ENCODE data around the gene PHRF1. TPM values are rescaled to one million over a fixed set of nuclear protein-coding genes. Genes with fewer than 3 reads are reported as not detected.

Gene PHRF1
- total RNA-seq, 1 experiment from 2014 or later: 36.5 TPM

DNA sequence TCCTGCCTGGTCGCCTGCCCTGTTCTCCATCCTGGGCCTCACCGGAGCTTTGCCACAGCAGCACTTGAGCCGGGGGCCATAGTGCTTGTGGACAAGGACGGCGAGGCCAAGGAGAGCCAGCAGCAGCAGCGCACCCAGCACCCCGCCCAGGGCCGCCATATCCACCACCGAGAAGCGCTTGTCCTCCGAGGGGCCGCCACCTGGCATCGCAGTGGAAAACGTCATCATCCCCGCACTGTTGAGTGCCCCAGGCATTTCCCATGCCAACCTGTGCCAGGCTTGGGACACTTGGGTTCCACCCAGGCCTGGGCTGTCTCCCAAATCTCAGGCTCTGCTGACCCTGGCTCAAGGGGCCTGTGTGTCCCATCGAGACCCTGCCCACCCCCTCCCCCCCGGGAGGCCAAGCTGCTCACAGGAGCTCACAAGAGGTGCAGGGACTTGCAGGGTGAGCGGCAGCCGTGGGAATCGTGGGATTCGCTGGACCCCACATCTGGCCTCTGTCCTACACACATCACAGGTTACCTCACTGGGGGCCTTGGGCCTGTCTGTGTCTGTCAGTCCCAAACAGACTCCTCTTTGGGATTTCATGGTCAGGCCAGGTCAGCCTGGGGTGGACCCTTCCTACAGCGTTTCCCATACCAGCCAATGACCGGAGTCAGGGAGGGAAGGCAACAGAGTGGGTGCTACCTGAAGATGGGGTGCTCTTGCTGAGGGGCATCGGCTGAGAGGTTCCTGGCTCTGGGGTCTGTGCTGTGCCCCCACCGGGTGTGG lies 41.8 kb downstream of the PHRF1 start:
- in situ Hi-C loops (cut with HindIII; ENCODE audit: low pct_unique_long_range_greater_than_20kb, low sequenced_read_pairs): no loop called here
- no peak for DNase-seq (ENCODE audit: low read depth)

DNA sequence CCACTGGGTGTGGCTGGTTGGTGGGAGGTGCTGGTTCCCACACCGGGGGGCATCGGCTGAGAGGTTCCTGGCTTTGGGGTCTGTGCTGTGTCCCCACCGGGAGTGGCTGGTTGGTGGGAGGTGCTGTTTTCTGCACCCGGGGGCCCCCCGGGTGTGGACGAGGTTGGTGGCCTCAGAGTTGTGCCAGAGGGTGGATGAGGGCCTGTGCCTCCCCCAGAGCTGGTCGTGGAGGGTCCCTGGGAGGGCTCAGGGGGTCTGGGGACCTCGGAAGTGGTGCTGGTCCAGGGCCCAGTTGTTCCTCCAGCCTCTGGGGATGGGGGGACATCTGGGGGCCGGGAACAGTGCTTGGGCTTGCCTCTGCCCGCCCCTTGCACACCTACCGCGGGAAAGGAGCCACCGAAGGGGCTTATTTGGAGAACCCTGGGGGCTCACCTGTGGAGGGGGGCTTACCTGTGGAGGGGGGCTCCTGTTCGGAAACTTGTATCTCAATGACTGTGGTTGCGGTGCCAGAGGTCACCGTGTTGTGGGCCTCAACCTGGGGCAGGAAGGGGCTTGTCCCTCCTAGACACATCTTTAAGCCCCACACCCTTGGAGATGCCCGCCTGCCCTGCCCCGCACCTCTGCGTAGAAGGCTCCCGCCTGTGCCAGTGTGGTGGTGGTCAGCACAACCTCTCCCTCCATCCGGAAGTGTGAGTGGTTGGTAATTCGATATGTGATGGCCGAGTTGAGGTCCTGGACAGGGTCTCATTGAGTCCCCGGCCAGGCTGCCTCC lies 42.8 kb downstream of the PHRF1 start:
- in situ Hi-C loops (cut with HindIII; ENCODE audit: low pct_unique_long_range_greater_than_20kb, low sequenced_read_pairs): no loop called here
- DNase-seq (ENCODE audit: low read depth): no peak

- no peak for DNase-seq (ENCODE audit: low read depth)
- in situ Hi-C loops (cut with HindIII; ENCODE audit: low pct_unique_long_range_greater_than_20kb, low sequenced_read_pairs): no loop called here
These were observed 43.4 kb downstream of the PHRF1 start for GRCh38 chr11:619628-620050.

DNA sequence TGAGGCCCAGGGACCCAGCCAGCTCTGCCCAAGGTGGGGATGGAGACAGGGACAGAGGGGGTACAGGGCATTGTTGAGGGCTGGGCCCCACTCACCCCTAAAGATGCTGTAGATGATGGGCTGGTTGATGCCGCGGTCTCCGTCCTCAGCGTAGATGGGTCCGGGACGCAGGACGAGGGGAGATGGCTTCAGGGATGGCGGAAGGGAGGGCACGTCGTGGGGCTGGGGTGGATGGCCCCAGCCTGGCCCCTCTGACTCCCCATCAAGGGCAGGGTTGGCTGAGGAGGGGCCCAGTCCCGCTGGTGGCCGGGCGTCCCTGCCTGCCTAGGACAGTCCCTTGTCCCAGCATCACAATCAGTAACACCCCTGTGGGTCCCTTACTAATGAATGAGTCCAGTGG lies 43.9 kb downstream of the PHRF1 start:
- in situ Hi-C loops (cut with HindIII; ENCODE audit: low pct_unique_long_range_greater_than_20kb, low sequenced_read_pairs): no loop called here
- DNase-seq (ENCODE audit: low read depth): no peak

DNA sequence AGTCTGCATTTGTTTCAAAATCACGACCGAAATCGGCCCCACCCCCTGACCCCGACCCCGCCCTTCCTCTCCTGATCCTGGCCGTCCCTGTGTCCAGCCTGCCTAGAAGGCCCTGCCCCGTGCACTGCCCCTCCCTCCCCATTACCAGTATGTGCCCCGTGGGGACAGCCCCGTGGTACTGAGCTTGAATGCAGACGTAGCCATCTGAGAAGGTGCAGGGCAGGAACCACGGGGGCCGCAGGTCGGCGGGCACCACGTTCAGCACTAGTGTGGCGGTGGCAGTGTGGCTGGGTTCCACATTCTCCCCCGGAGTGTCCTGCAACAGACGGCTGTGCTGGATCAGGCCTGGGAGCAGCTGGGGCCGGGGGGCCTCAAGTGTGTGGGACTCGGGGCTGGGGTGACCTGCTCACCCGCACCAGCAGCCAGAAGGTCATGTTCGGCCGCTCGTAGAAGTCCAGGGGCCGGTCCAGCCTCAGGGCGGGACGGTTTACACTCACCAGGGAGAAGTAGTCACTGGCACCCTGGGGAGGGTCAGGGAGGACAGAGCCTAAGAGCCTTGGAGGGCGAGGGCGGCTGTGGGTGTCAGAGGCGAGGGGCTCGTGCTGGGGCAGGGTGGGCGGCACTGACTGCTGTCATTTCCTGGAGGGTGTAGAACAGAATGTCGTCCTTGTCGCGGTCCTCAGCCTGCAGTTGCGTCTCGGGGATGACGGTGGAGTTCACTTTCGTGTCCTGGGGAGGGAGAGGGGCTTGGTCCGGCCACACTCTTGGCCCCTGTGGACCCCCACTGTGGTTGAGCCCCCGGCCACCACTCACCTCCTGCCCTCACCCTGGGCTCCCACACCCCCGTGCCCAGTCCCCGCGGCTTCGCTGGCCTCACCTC lies 44.9 kb downstream of the PHRF1 start:
- DNase-seq (ENCODE audit: low read depth): no peak
- in situ Hi-C loops (cut with HindIII; ENCODE audit: low pct_unique_long_range_greater_than_20kb, low sequenced_read_pairs): no loop called here

DNA sequence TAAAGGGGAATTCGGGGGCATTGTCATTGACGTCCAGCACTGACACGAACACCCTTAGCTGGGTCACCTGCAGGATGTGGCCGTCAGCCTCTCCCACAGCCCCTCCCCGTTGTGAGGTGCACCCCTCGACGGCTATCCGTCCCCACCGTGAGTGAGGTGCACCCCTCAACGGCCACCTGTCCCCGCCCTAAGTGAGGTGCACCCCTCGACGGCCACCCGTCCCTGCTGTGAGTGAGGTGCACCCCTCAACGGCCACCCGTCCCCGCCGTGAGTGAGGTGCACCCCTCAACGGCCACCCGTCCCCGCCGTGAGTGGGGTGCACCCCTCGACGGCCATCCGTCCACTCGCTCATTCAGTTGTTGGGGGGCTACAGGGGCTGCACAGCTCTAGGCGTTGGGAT lies 45.6 kb downstream of the PHRF1 start:
- no peak for DNase-seq (ENCODE audit: low read depth)
- in situ Hi-C loops (cut with HindIII; ENCODE audit: low pct_unique_long_range_greater_than_20kb, low sequenced_read_pairs): no loop called here

DNA sequence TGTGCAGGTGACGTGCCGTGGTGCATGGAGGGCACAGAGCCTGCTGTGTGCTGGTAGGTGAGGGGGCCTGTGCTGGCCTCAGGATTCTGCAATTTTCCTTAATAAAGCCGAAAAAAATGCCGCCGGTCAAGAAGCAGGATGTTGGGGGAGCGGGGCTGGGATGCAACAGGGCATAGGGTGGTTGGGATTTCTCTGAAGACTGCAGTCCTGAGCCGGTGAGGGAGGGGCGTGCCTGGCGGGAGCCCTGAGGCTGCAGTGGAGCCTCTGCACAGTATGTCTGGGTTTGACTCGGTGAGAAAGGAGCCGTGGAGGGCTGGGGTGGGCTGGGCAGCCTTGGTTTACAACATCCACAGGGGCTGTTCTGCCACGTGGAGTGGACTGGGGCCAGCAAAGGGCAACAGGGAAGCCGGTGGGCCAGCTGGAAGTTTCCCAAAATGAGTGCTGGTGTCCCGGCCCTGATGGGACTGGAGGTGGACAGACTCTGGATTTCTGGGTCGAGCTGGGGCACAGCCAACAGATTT lies 47.1 kb downstream of the PHRF1 start:
- in situ Hi-C loops (cut with HindIII; ENCODE audit: low pct_unique_long_range_greater_than_20kb, low sequenced_read_pairs): no loop called here
- no peak for DNase-seq (ENCODE audit: low read depth)

GRCh38 chr11:623999-624704 lies 47.9 kb downstream of the PHRF1 start:
- no peak for DNase-seq (ENCODE audit: low read depth)
- in situ Hi-C loops (cut with HindIII; ENCODE audit: low pct_unique_long_range_greater_than_20kb, low sequenced_read_pairs): no loop called here

DNA sequence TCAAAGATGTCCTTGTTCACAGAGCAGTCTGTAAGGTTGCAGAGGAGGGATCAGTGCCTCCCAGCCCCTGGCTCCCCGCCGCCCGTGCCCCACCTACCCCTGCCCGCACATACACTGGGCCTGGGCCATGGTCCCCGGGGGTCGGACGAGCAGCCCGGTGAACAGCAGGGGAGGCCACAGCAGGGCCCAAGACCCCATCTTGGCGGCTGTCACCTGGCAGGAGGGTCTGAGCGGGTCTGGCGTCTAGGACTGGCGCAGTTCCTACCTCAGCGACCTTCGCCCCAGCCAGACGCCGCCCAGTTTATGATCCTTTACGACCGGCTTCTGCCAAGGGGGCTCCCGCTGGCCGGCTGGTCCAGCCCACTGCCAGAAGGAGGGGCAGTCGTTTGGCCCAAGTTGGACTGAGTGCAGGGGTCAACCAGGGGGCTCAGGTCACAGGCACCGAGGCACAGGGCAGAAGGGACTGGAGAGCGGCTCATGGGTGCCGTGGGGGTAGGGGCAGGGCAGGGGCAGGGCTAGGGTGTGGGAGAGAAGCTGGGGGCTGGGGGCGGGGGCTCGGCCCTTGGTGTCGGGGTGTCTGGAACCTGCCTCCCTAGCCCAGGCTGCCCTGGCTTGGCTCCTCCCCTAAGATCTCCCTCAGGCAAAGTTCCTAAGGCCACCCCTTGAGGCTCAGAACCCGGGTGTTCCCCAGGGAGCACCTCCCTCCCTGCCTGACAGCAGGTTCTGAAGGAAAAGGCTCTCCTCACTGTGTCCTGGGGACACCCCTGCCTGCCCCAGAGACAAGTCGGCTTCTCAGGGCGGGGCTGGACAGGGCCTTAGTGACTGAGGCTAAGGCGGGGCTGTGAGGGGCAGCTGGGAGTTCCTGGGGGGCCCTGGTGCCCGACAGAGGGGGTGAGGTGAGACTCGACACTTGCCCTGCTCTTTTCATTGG lies 48.7 kb downstream of the PHRF1 start, which contains the start of gene CDHR5:
CDHR5 (minus strand) TSS at position 251 of the 931 bp plus-strand sequence; CDS start at position 198, 53 bp downstream.
- DNase-seq (ENCODE audit: low read depth): no peak
- in situ Hi-C loops (cut with HindIII; ENCODE audit: low pct_unique_long_range_greater_than_20kb, low sequenced_read_pairs): no loop called here

DNA sequence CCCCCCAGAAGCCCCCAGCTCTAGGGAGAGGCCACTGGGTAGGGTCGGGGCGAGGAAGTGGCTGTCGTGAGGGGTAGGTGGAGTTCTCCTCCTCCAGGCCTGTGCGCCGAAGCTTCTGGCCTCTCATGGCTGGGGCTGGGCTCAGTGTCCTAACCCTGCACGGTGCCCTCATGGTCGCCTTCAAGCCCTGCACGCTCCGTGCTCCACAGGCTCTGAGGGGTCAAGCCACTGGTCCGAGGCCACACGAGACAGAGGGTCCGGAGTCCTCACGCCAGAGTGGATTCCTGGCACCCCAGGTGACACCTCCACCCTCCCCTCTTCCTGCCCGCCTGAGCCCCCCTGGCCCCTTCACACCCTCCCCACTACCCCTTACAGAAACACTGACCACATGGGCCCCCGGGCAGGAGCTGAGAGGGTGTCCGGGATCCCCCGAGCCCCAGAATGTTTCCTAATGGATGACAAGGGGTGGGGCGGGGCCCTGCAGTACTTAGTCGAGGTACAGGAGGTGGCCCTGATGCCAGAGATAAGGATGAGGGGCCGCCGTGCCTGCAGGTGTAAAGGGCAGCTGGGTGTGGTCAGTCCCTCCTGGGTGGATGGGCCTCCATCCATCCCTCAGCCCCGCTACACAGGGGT lies 49.5 kb downstream of the PHRF1 start:
- DNase-seq (ENCODE audit: low read depth): no peak
- in situ Hi-C loops (cut with HindIII; ENCODE audit: low pct_unique_long_range_greater_than_20kb, low sequenced_read_pairs): no loop called here

GRCh38 chr11:626475-627307 lies 50.4 kb downstream of the PHRF1 start, which contains the start of gene SCT:
Gene SCT (minus strand): TSS chr11:627181. CDS start chr11:627143, 38 bp downstream.
- DNase-seq (ENCODE audit: low read depth): no peak
- in situ Hi-C loops (cut with HindIII; ENCODE audit: low pct_unique_long_range_greater_than_20kb, low sequenced_read_pairs): no loop called here

- in situ Hi-C loops (cut with HindIII; ENCODE audit: low pct_unique_long_range_greater_than_20kb, low sequenced_read_pairs): no loop called here
- DNase-seq (ENCODE audit: low read depth): no peak
These were observed 51.0 kb downstream of the PHRF1 start for GRCh38 chr11:627308-627576.

DNA sequence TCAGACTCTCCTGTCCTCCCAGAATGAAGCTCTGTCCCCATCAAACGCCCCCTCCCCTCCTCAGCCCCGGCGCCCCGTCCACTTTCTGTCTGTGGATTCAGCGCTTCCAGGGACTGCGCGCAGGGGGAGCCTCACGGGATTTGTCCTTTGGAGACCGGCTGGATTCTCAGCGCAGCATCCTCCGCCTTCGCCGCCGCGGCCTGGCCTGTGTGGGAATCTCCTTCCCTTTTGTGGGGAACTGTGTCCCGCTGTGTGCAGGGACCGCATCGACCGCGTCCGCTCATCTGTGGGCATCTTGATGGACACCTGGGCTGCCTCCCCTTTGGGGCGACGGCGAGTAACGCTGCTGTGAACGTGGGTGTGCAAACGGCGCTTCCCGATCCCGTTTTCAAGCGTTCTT lies 51.8 kb downstream of the PHRF1 start:
- in situ Hi-C loops (cut with HindIII; ENCODE audit: low pct_unique_long_range_greater_than_20kb, low sequenced_read_pairs): no loop called here
- no peak for DNase-seq (ENCODE audit: low read depth)

GRCh38 chr11:629237-629583 lies 52.9 kb downstream of the PHRF1 start:
- in situ Hi-C loops (cut with HindIII; ENCODE audit: low pct_unique_long_range_greater_than_20kb, low sequenced_read_pairs): no loop called here
- no peak for DNase-seq (ENCODE audit: low read depth)

- in situ Hi-C loops (cut with HindIII; ENCODE audit: low pct_unique_long_range_greater_than_20kb, low sequenced_read_pairs): no loop called here
- DNase-seq (ENCODE audit: low read depth): no peak
These were observed 54.6 kb downstream of the PHRF1 start for GRCh38 chr11:630871-631270.

- in situ Hi-C loops (cut with HindIII; ENCODE audit: low pct_unique_long_range_greater_than_20kb, low sequenced_read_pairs): no loop called here
- no peak for DNase-seq (ENCODE audit: low read depth)
These were observed 59.8 kb downstream of the PHRF1 start for GRCh38 chr11:635945-636510.

Measured in Caki2 (cell line).